WTC11 (cell line): ENCODE data around the gene PAQR9. TPM values are rescaled to one million over a fixed set of nuclear protein-coding genes. Genes with fewer than 3 reads are reported as not detected.

Experiments
- ATAC-seq: fragments of 200-7000 bp; cut with Tn5 transposase; 2 replicates; pipeline ENCODE4 v1.10.0; 2021; ENCODE audit warnings: mild to moderate bottlenecking, moderate library complexity
- CTCF ChIA-PET: fragments of 300-600 bp; sonication (Branson Sonifier 250); formaldehyde crosslinking; loops from one replicate; lab custom pipeline; 2021; ENCODE audit warnings: antibody characterized with exemption; lab: Charles Lee
- POLR2A ChIA-PET: fragments of 350-600 bp; sonication (Branson Sonifier 250); formaldehyde crosslinking; loops from one replicate; lab custom pipeline; 2021; ENCODE audit warnings: antibody characterized with exemption; lab: Charles Lee
- DNase-seq: peaks from one replicate; pipeline ENCODE4 v3.0.0; 2021; ENCODE audit warnings: low spot score
- H3K27ac Mint-ChIP-seq: 2 replicates; pipeline ENCODE4 v1.8.0; 2021; ENCODE audit warnings: mixed read lengths
- H3K27me3 Mint-ChIP-seq: 2 replicates; pipeline ENCODE4 v1.8.0; 2021; ENCODE audit warnings: low read depth, mild to moderate bottlenecking, moderate library complexity, mixed read lengths
- H3K36me3 Mint-ChIP-seq: 2 replicates; pipeline ENCODE4 v1.8.0; 2021; ENCODE audit warnings: mixed read lengths
- H3K4me1 Mint-ChIP-seq: 2 replicates; pipeline ENCODE4 v1.8.0; 2022; ENCODE audit warnings: mixed read lengths
- H3K4me3 Mint-ChIP-seq: 2 replicates; pipeline ENCODE4 v1.8.0; 2021; ENCODE audit warnings: mild to moderate bottlenecking, moderate library complexity, mixed read lengths
- H3K9me3 Mint-ChIP-seq: 2 replicates; pipeline ENCODE4 v1.8.0; 2021; ENCODE audit warnings: mixed read lengths
- ARID4B ChIP-seq: sonication (generic); formaldehyde crosslinking; IDR thresholded peaks from 2 replicates; pipeline ENCODE4 v1.8.0; 2023; ENCODE audit warnings: missing genetic modification reagents, mild to moderate bottlenecking, borderline replicate concordance
- ATF1 ChIP-seq: sonication (generic); formaldehyde crosslinking; IDR thresholded peaks from 2 replicates; pipeline ENCODE4 v1.8.1; 2023; ENCODE audit warnings: mild to moderate bottlenecking, moderate library complexity, missing genetic modification reagents
- ATF3 ChIP-seq: sonication (generic); formaldehyde crosslinking; conservative IDR thresholded peaks from 2 replicates; pipeline ENCODE4 v1.8.1; 2022; ENCODE audit warnings: mild to moderate bottlenecking, missing genetic modification reagents
- ESRRA ChIP-seq: sonication (generic); formaldehyde crosslinking; IDR thresholded peaks from 2 replicates; pipeline ENCODE4 v1.8.1; 2022; ENCODE audit warnings: mild to moderate bottlenecking, missing genetic modification reagents, borderline replicate concordance
- FOXK1 ChIP-seq: sonication (generic); formaldehyde crosslinking; IDR thresholded peaks from 2 replicates; pipeline ENCODE4 v1.8.0; 2022; ENCODE audit warnings: mild to moderate bottlenecking, moderate library complexity, missing genetic modification reagents
- GTF2I ChIP-seq: fragments of 250-450 bp; sonication (Bioruptor Pico); conservative IDR thresholded peaks from 2 replicates; pipeline ENCODE4 v1.4.0; 2021; ENCODE audit warnings: mild to moderate bottlenecking
- MXD4 ChIP-seq: fragments of 250-450 bp; sonication (Bioruptor Pico); IDR thresholded peaks from 2 replicates; pipeline ENCODE4 v1.8.0; 2021; ENCODE audit warnings: mild to moderate bottlenecking, moderate library complexity, borderline replicate concordance
- PRRX2 ChIP-seq: fragments of 250-450 bp; sonication (Bioruptor Pico); IDR thresholded peaks from 2 replicates; pipeline ENCODE4 v1.8.0; 2021; ENCODE audit warnings: mild to moderate bottlenecking
- SMAD3 ChIP-seq: sonication (generic); formaldehyde crosslinking; IDR thresholded peaks from 2 replicates; pipeline ENCODE4 v1.8.0; 2022; ENCODE audit warnings: missing genetic modification reagents, mild to moderate bottlenecking, borderline replicate concordance
- SP1 ChIP-seq: sonication (generic); formaldehyde crosslinking; conservative IDR thresholded peaks from 2 replicates; pipeline ENCODE4 v1.8.1; 2022; ENCODE audit warnings: missing genetic modification reagents
- TCF7 ChIP-seq: sonication (generic); formaldehyde crosslinking; IDR thresholded peaks from 2 replicates; pipeline ENCODE4 v1.8.0; 2022; ENCODE audit warnings: mild to moderate bottlenecking, low read depth, missing genetic modification reagents, moderate library complexity
- ZNF121 ChIP-seq: sonication (generic); formaldehyde crosslinking; IDR thresholded peaks from 2 replicates; pipeline ENCODE4 v1.8.0; 2023; ENCODE audit warnings: missing genetic modification reagents
- ZNF219 ChIP-seq: sonication (generic); formaldehyde crosslinking; IDR thresholded peaks from 2 replicates; pipeline ENCODE4 v1.8.0; 2023; ENCODE audit warnings: missing genetic modification reagents, mild to moderate bottlenecking, borderline replicate concordance
- ZNF317 ChIP-seq: sonication (generic); formaldehyde crosslinking; IDR thresholded peaks from 2 replicates; pipeline ENCODE4 v1.8.1; 2023; ENCODE audit warnings: low read depth, mild to moderate bottlenecking, moderate library complexity, missing genetic modification reagents, borderline replicate concordance
- ZNF671 ChIP-seq: fragments of 250-450 bp; sonication (Bioruptor Pico); IDR thresholded peaks from 2 replicates; pipeline ENCODE4 v1.8.0; 2021; ENCODE audit warnings: mild to moderate bottlenecking
- total RNA-seq: library from RNA; stranded (reverse); gene quantifications from 3 replicates; pipeline ENCODE4 v1.2.3, GENCODE V29; 2021
- TF ChIP-seq, protein P1 (sequence below): fragments of 250-450 bp; sonication (Bioruptor Pico); IDR thresholded peaks from 2 replicates; pipeline ENCODE4 v1.8.0; 2021; ENCODE audit warnings: mild to moderate bottlenecking
- TF ChIP-seq, protein P2 (sequence below): sonication (generic); formaldehyde crosslinking; IDR thresholded peaks from 2 replicates; pipeline ENCODE4 v1.8.1; 2023; ENCODE audit warnings: mild to moderate bottlenecking, missing genetic modification reagents
- TF ChIP-seq, protein P3 (sequence below): sonication (generic); formaldehyde crosslinking; IDR thresholded peaks from 2 replicates; pipeline ENCODE4 v1.8.1; 2023; ENCODE audit warnings: mild to moderate bottlenecking, missing genetic modification reagents, moderate library complexity
- TF ChIP-seq, protein P4 (sequence below): sonication (generic); formaldehyde crosslinking; IDR thresholded peaks from 2 replicates; pipeline ENCODE4 v1.8.0; 2022; ENCODE audit warnings: mild to moderate bottlenecking, missing genetic modification reagents
- TF ChIP-seq, protein P5 (sequence below): sonication (generic); formaldehyde crosslinking; IDR thresholded peaks from 2 replicates; pipeline ENCODE4 v1.8.0; 2022; ENCODE audit warnings: mild to moderate bottlenecking, missing genetic modification reagents
- TF ChIP-seq, protein P6 (sequence below): fragments of 250-450 bp; sonication (Bioruptor Pico); IDR thresholded peaks from 2 replicates; pipeline ENCODE4 v1.9.0; 2021; ENCODE audit warnings: moderate library complexity, mild to moderate bottlenecking, inconsistent platforms, borderline replicate concordance
- TF ChIP-seq, protein P7 (sequence below): sonication (generic); formaldehyde crosslinking; IDR thresholded peaks from 2 replicates; pipeline ENCODE4 v1.8.1; 2023; ENCODE audit warnings: mild to moderate bottlenecking, missing genetic modification reagents, moderate library complexity

The PAQR9 gene
- total RNA-seq, 1 experiment from 2014 or later: 2.0 TPM

GRCh38 chr3:142984255-142984654, 20.8 kb upstream of the PAQR9 start (continued):
- TF ChIP-seq, protein P1, sequence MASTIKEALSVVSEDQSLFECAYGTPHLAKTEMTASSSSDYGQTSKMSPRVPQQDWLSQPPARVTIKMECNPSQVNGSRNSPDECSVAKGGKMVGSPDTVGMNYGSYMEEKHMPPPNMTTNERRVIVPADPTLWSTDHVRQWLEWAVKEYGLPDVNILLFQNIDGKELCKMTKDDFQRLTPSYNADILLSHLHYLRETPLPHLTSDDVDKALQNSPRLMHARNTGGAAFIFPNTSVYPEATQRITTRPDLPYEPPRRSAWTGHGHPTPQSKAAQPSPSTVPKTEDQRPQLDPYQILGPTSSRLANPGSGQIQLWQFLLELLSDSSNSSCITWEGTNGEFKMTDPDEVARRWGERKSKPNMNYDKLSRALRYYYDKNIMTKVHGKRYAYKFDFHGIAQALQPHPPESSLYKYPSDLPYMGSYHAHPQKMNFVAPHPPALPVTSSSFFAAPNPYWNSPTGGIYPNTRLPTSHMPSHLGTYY (CRISPR knock-in tag): no peak
- no peak for TF ChIP-seq PRRX2

DNA sequence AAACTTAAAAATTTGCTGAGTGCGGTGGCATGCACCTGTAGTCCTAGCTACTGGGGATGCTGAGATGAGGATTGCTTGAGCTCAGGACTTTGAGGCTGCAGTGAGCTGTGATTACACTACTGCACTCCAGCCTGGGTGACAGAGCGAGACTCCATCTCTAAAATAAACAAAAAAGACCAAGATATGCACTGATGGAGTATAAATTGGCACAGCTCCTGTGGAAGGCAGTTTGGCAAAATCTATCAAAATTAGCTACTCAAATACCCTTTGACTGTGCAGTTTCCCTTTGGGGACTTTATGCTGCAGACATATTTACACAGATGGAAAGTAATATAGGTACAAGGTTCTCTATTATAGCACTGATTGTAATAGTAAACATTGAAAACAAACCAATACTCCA, 19.8 kb upstream of the PAQR9 start:
- DNase-seq (no peak), ATAC-seq (no peak)
- ChIA-PET CTCF (interaction anchor here (1.1 to 2.7 kb wide), 2 partner anchors 54 to 155 kb away, joined by 3 to 11 read pairs; no protein-coding TSS in a partner anchor), POLR2A (interaction anchor here (0.6 to 0.7 kb wide), 4 partner anchors 18 to 120 kb away, joined by 3 to 5 read pairs (median 4); partner anchors contain the start of gene U2SURP)
- Mint-ChIP-seq H3K36me3 (no peaks in the 10 kb centered on the region), H3K9me3 (no peaks in the 10 kb centered on the region), H3K27ac (no peak overlapping the region), H3K4me3 (no peak overlapping the region), H3K4me1 (peaks cover 23% of the 10 kb centered on the region), H3K27me3 (no peaks in the 10 kb centered on the region)
- no peak for TF ChIP-seq ZNF671
- TF ChIP-seq, protein P2, sequence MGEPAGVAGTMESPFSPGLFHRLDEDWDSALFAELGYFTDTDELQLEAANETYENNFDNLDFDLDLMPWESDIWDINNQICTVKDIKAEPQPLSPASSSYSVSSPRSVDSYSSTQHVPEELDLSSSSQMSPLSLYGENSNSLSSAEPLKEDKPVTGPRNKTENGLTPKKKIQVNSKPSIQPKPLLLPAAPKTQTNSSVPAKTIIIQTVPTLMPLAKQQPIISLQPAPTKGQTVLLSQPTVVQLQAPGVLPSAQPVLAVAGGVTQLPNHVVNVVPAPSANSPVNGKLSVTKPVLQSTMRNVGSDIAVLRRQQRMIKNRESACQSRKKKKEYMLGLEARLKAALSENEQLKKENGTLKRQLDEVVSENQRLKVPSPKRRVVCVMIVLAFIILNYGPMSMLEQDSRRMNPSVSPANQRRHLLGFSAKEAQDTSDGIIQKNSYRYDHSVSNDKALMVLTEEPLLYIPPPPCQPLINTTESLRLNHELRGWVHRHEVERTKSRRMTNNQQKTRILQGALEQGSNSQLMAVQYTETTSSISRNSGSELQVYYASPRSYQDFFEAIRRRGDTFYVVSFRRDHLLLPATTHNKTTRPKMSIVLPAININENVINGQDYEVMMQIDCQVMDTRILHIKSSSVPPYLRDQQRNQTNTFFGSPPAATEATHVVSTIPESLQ (CRISPR knock-in tag): no peak
- TF ChIP-seq FOXK1 (CRISPR knock-in tag): no peak
- TF ChIP-seq ZNF219: no peak
- no peak for TF ChIP-seq ATF1
- TF ChIP-seq MXD4 (CRISPR knock-in tag): no peak
- TF ChIP-seq ZNF121 (CRISPR knock-in tag): no peak
- no peak for TF ChIP-seq ESRRA
- TF ChIP-seq GTF2I: no peak
- TF ChIP-seq, protein P3, sequence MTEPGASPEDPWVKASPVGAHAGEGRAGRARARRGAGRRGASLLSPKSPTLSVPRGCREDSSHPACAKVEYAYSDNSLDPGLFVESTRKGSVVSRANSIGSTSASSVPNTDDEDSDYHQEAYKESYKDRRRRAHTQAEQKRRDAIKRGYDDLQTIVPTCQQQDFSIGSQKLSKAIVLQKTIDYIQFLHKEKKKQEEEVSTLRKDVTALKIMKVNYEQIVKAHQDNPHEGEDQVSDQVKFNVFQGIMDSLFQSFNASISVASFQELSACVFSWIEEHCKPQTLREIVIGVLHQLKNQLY (CRISPR knock-in tag): no peak
- TF ChIP-seq, protein P4, sequence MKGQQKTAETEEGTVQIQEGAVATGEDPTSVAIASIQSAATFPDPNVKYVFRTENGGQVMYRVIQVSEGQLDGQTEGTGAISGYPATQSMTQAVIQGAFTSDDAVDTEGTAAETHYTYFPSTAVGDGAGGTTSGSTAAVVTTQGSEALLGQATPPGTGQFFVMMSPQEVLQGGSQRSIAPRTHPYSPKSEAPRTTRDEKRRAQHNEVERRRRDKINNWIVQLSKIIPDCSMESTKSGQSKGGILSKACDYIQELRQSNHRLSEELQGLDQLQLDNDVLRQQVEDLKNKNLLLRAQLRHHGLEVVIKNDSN (CRISPR knock-in tag): no peak
- no peak for TF ChIP-seq TCF7 (CRISPR knock-in tag)
- no peak for TF ChIP-seq ARID4B (CRISPR knock-in tag)
- TF ChIP-seq, protein P5, sequence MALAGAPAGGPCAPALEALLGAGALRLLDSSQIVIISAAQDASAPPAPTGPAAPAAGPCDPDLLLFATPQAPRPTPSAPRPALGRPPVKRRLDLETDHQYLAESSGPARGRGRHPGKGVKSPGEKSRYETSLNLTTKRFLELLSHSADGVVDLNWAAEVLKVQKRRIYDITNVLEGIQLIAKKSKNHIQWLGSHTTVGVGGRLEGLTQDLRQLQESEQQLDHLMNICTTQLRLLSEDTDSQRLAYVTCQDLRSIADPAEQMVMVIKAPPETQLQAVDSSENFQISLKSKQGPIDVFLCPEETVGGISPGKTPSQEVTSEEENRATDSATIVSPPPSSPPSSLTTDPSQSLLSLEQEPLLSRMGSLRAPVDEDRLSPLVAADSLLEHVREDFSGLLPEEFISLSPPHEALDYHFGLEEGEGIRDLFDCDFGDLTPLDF (CRISPR knock-in tag): no peak
- TF ChIP-seq, protein P6, sequence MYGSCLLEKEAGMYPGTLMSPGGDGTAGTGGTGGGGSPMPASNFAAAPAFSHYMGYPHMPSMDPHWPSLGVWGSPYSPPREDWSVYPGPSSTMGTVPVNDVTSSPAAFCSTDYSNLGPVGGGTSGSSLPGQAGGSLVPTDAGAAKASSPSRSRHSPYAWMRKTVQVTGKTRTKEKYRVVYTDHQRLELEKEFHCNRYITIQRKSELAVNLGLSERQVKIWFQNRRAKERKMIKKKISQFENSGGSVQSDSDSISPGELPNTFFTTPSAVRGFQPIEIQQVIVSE (CRISPR knock-in tag): no peak
- no peak for TF ChIP-seq ZNF317
- no peak for TF ChIP-seq SMAD3 (CRISPR knock-in tag)
- no peak for TF ChIP-seq SP1 (CRISPR knock-in tag)
- TF ChIP-seq ATF3 (CRISPR knock-in tag): no peak
- TF ChIP-seq, protein P7, sequence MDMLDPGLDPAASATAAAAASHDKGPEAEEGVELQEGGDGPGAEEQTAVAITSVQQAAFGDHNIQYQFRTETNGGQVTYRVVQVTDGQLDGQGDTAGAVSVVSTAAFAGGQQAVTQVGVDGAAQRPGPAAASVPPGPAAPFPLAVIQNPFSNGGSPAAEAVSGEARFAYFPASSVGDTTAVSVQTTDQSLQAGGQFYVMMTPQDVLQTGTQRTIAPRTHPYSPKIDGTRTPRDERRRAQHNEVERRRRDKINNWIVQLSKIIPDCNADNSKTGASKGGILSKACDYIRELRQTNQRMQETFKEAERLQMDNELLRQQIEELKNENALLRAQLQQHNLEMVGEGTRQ (CRISPR knock-in tag): no peak
